ENCODE results near the gene COL18A1.

COL18A1 gene

DNA sequence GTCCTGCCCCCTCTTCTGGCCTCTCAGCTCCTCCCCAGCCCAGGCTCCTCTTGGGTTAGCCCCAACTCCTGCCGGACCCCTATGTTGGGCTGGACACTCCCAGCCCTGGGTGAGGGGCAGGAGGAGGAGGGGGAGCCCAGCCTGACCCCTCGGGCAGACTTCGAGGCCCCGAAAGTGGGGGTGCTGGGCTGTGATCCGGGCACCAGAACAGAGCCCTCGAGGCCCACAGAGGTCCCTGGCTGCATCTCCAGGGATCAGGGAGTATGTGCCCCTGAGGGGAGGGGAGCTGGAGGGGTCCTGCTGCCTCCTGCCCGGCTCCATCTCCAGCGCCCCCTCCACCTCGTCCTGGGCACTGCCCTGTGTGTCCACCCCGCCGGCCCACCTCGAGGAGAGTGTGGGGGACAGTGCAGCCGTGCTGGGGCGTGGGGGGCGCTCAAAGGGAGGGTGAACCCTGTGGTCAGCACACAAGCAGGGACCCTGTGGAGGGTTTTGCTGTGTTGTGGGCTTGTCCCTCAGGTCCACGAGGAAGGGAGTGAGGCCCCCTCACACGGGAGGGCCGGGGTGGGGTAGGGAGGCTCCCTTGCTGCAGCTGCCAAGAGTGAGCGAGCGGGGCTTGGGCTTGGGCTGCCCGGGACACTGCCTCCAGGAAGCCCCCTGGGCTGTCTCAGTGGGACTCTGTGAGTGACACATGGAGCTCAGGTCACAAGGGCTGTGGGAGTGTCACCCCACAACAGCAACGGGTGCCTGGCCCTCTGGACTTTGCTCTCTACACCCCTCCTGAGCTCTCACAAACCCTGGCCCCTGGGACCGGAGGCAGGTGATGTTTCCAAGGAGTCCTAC is 54.4 kb downstream of the COL18A1 start:
- TF ChIP-seq GATA1 (IDR thresholded peaks at IDR 0.05; ENCODE audit: low read depth, low read length) (no peak), POLR2A (IDR thresholded peaks at IDR 0.05; ENCODE audit: low read length) (no peak)
- DNase-seq: no peak

DNA sequence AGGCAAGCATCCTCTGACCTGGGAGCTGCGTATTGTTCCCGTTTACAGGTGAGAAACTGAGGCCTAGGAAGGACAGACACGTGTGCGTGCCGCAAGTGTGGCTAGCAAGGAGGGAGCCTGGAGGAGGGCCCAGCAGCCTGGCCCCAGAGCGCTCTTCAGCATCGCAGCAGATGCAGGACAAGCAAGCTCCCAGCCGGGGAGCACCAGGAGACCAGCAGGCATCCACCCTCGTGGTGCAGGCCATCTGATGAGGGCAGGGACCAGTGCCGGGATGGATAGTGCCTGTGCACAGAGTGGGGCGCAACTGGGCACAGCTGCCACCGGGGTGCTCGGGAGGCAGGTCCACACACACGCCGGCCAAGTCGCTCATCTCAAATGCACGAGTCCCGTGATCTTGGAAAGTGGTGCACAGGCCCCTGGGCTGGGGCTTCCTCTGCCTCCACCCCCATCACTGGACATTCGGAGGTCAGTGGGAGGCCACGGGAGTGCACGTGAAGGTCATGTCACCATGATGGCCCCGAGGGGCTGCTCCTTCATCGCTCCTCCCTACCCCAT is 55.1 kb downstream of the COL18A1 start:
- no peak for TF ChIP-seq GATA1 (IDR thresholded peaks at IDR 0.05; ENCODE audit: low read depth, low read length)
- TF ChIP-seq POLR2A (IDR thresholded peaks at IDR 0.05; ENCODE audit: low read length): no peak
- DNase-seq: no peak

DNA sequence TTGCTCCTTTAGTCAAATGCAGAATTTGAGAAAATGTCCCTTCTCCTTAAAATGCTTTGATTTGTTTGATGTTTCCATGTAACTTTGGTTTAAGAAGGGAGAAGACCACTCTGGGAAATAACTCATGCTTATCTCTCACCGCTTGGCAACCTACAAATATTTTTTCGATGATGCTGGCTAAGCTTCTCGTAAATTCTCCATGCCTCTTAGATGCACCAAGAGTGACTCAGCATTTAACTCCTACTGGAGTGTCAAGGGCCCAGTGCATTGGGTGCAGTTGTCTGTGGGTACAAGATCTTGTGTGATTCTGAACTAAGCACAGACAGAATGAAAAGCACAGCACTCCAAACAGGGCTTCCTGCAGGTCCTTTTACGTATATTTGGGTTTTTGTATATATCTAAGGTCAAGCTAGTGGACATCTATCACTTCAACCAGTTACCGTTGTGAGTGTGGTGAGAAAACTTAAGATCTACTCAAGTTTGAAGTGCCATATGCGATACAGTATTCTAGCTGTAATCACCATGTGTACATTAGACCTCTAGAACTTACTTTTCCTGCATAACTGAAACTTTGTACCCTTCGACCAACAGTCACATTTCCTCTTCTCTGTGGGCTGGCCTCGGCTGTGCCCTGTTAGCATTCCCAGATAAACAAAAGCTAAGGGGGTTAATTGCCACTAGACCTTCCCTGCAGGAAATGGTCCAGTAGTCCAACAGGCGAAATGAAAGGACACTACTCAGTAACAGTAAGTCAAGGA is 55.8 kb downstream of the COL18A1 start:
- TF ChIP-seq POLR2A (IDR thresholded peaks at IDR 0.05; ENCODE audit: low read length) (no peak), GATA1 (IDR thresholded peaks at IDR 0.05; ENCODE audit: low read depth, low read length) (no peak)
- DNase-seq: no peak

DNA sequence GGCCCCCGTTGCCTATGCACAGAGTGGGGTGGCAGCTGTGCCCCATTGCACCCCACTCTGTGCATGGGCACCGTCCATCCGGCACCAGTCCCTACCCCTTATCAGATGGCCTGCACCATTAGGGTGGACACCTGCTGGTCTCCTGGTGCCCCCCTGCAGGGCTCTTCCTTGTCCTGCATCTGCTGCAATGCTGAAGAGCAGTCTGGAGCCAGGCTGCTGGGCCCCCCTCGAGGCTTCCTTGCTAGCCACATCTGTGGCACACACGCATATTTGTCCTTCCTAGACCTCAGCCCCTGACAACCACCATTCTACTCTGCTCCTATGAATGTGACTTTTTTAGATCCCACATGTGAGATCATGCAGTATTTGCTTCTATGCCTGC is 56.4 kb downstream of the COL18A1 start:
- DNase-seq: no peak
- TF ChIP-seq POLR2A (IDR thresholded peaks at IDR 0.05; ENCODE audit: low read length): no peak
- no peak for TF ChIP-seq GATA1 (IDR thresholded peaks at IDR 0.05; ENCODE audit: low read depth, low read length)

DNA sequence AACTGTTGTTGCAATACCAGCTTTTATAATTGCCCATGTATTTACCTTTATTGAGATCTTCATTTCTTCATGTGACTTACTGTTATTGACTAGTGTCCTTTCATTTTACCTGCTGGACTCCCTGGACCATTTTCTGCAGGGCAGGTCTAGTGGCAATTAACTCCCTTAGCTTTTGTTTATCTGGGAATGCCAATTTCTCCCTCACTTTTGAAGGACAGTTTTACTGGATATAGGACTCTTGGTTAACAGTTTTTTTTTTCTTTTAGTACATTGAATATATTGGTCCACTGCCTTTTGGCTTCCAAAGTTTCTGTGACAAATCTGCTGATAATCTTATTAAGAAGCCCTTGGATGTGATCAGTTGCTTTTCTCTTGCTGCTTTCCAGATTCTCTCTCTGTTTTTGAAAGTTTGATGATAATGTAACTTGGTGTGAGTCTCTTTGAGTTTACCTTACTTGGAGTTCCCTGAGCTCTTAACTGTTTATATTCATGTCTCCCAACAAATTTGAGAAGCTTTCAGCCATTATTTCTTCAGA is 56.9 kb downstream of the COL18A1 start:
- TF ChIP-seq GATA1 (IDR thresholded peaks at IDR 0.05; ENCODE audit: low read depth, low read length) (no peak), POLR2A (IDR thresholded peaks at IDR 0.05; ENCODE audit: low read length) (no peak)
- DNase-seq: no peak

DNA sequence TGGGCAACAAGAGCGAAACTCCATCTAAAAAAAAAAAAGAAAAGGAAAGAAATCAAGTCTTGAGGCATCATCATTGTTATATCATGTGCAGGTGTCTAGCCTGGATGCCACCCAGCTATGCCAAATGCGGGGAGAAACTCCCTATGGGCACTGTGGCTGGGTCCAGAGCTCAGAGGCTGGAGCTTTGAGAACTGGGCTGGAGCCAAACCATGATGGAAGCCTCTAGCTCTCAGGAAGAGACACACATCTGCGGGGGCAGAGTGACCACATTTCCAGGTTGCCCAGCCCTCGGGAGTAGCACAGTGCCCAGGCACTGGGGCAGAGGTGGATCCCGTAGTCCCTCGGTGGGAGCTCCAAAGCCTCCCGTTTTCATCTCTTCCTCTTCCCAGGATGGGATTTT is 58.9 kb downstream of the COL18A1 start:
- TF ChIP-seq POLR2A (IDR thresholded peaks at IDR 0.05; ENCODE audit: low read length) (no peak), GATA1 (IDR thresholded peaks at IDR 0.05; ENCODE audit: low read depth, low read length) (no peak)
- DNase-seq: no peak

DNA sequence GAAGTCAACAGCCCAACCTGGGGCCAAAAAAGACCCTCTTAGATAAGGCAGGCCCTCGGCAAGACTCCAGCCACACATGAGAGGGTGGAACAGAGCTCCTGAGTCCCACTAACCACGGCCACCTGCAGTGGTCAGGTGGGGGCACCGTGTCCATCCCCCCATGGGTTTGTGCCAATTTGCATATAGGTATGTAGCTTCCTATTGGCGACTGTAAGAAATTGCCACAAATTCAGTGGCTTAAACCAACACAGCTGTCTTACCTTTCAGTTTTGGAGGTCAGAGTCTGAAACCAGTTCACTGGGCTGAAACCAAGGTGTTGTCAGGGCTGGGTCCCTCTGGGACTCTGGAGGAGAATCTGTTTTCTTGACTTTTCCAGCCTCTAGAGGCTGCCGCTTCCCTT is 59.3 kb downstream of the COL18A1 start:
- no peak for DNase-seq
- TF ChIP-seq POLR2A (IDR thresholded peaks at IDR 0.05; ENCODE audit: low read length) (no peak), GATA1 (IDR thresholded peaks at IDR 0.05; ENCODE audit: low read depth, low read length) (no peak)

DNA sequence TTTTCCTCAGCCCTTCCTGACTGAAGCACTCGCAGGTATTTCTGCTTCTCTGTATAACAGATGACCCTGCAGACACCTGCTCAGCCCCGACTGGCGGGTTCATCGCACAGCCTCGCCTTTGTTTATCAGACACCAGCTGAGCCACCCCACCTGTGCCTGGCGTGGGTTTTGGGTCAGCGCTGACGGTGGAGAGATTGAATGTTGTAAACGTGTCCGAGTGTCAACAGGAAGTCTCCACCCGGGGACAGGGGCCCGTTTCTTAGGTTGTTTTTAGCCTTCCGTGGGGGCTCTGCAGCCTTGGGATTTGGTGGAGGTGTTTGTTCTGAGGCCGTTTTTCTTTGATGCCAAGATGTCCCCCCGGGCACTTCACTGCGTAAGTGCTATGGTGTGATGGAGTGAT is 60.1 kb downstream of the COL18A1 start:
- DNase-seq: no peak
- TF ChIP-seq POLR2A (IDR thresholded peaks at IDR 0.05; ENCODE audit: low read length): no peak
- TF ChIP-seq GATA1 (IDR thresholded peaks at IDR 0.05; ENCODE audit: low read depth, low read length): no peak

DNA sequence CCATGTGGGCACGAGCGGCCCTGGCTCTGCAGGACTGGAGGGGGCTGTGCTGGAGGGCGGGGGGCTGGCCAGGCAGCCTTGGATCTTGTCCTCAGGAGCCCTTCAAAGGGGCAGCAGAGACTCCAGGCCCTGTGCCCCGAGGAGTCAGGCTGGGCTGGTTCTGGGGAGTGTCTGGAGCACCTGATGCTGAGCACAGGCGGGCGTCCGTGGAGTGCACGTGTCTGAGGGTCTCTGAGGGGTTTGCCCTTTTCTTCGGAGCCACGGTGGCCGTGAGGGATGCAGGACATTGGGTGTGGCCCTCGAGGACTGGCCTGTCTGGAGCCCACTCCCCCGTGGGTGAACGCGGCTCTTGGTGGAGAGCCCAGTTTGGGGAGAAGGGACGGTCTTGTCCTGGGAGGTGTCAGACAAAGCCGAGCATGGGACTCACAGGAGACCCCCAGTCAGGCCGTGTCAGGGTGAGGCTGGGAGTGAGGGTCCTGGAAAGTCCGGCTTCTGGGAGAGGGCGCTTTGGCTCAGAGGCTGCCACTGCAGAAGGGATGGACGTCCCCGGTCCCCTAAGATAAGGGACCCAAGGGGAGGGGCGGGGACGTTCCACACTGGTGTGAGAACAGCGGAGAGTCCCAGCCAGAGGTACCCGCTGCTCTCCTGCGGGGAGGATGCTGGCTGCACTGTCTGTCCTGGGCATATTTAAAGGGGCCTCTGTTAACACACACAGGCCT is 60.8 kb downstream of the COL18A1 start:
- TF ChIP-seq GATA1 (IDR thresholded peaks at IDR 0.05; ENCODE audit: low read depth, low read length): no peak
- TF ChIP-seq POLR2A (IDR thresholded peaks at IDR 0.05; ENCODE audit: low read length): no peak

DNA sequence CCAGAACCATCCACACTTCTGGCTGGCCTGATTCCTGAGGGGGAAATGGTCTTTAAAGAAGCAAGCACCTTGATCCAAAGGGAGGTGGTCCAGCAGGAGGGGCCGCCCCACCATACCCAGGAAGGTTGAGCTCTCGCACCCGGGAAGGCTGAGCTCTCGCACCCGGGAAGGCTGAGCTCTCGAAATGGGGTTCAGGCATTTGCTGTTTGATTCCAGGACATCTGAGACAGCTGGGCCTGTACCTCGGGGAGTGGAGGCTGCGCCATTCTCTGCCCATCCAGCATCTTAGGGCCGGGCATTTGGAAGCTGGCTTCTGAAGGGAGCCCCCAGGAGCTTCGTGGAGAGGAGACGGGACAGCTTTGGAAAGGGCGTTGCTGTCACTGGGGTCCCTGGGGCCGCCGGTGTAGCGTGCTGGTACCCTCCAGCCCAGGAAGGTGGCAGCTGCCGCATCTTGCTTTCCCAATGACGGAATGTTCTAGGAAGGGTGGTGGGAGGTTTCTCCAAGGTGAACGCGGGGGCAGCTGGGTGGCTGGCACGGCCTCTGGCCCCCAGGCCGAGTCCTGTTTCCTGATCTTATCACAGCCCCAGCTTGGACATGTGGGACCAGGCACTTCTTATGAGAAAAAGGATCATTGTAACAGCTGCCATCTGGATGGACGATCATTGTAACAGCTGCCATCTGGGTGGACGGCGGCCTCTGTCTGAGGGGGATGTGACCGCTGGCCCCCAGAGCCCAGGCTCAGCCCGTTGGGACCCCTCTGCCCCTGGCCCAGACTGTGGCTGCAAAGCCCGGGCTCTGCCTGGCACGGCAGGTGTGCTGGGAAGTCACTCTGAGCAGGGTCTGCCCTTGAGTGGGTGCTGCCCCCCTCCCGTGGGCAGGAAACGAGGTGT is 61.6 kb downstream of the COL18A1 start:
- TF ChIP-seq POLR2A (IDR thresholded peaks at IDR 0.05; ENCODE audit: low read length) (no peak), GATA1 (IDR thresholded peaks at IDR 0.05; ENCODE audit: low read depth, low read length) (no peak)
- DNase-seq: no peak

More for the DNA sequence above, 60.8 kb downstream of the COL18A1 start:
- no peak for DNase-seq

DNA sequence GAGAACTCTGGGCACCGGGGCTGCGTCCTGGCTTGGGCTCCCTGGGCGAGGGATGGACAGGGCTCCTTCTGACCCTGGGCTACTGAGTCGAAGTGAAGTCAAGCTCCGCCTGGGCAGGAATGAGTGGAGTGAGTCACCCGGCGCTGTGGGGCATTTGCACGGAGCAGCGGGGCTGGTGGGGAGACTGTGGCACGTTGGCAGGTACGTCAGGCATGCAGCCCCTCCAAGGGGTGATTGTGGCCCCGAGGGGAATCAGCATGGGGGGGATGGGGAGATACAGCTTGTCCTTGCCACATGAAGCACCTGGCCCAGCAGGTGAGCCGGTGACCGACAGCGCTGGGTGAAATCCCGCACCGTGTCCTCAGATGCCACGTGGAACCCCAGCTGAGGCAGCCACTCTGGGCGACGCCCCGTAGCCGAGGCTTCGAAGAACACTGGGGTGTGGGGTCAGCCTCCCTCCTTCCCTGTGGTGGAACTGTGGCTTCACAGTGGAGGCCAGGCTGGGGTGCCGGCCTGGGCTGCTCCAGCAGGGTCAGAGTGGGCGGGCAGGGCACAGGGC is 62.3 kb downstream of the COL18A1 start:
- no peak for DNase-seq
- TF ChIP-seq GATA1 (IDR thresholded peaks at IDR 0.05; ENCODE audit: low read depth, low read length): no peak
- TF ChIP-seq POLR2A (IDR thresholded peaks at IDR 0.05; ENCODE audit: low read length): no peak

Data from erythroblast (primary cell).